Measurements from ENCODE around the gene TEAD2.

The TEAD2 gene

GRCh38 chr19:49338691-49339300 is 23.4 kb downstream of the TEAD2 start:
- ATAC-seq, result peak; percentile 61
- TF ChIP-seq ZNF8 (CRISPR knock-in tag; IDR thresholded peaks at IDR 0.05), result no peak
- no peak for TF ChIP-seq CSDC2 (CRISPR knock-in tag; IDR thresholded peaks at IDR 0.05)
- TF ChIP-seq GLIS3 (CRISPR knock-in tag; IDR thresholded peaks at IDR 0.05), result no peak
- TF ChIP-seq ZFP3 (CRISPR knock-in tag; IDR thresholded peaks at IDR 0.05), result no peak
- no peak for TF ChIP-seq TOX (CRISPR knock-in tag; IDR thresholded peaks at IDR 0.05; ENCODE audit: borderline replicate concordance)
- TF ChIP-seq RARB (CRISPR knock-in tag; IDR thresholded peaks at IDR 0.05), result no peak
- no peak for TF ChIP-seq ZNF565 (CRISPR knock-in tag; conservative IDR thresholded peaks at IDR 0.05; ENCODE audit: low read depth)
- TF ChIP-seq CREB5 (CRISPR knock-in tag; IDR thresholded peaks at IDR 0.05; ENCODE audit: low read depth), result no peak
- TF ChIP-seq BACH2 (CRISPR knock-in tag; IDR thresholded peaks at IDR 0.05; ENCODE audit: borderline replicate concordance), result no peak
- no peak for TF ChIP-seq ESRRG (CRISPR knock-in tag; IDR thresholded peaks at IDR 0.05)
- no peak for TF ChIP-seq ISL1 (CRISPR knock-in tag; IDR thresholded peaks at IDR 0.05)
- no peak for TF ChIP-seq PPARA (CRISPR knock-in tag; IDR thresholded peaks at IDR 0.05; ENCODE audit: borderline replicate concordance)
- no peak for TF ChIP-seq OSR1 (CRISPR knock-in tag; IDR thresholded peaks at IDR 0.05)
- TF ChIP-seq ZC3H10 (CRISPR knock-in tag; IDR thresholded peaks at IDR 0.05), result no peak
- no peak for TF ChIP-seq ZNF70 (CRISPR knock-in tag; IDR thresholded peaks at IDR 0.05)
- TF ChIP-seq POU6F1 (CRISPR knock-in tag; IDR thresholded peaks at IDR 0.05; ENCODE audit: borderline replicate concordance, low read depth), result no peak
- no peak for TF ChIP-seq CSRNP3 (CRISPR knock-in tag; IDR thresholded peaks at IDR 0.05)
- no peak for TF ChIP-seq ZFP30 (CRISPR knock-in tag; IDR thresholded peaks at IDR 0.05)

- TF ChIP-seq ZFP3 (CRISPR knock-in tag; IDR thresholded peaks at IDR 0.05) (peak; percentile 42; the same call in 1 of the 2 replicates), CREB5 (CRISPR knock-in tag; IDR thresholded peaks at IDR 0.05; ENCODE audit: low read depth) (no peak)
- ATAC-seq, result no peak
Measured at GRCh38 chr19:49338023-49338677, 24.1 kb downstream of the TEAD2 start.

GRCh38 chr19:49337267-49338022 is 24.8 kb downstream of the TEAD2 start:
- no peak for ATAC-seq
- no peak for TF ChIP-seq OSR1 (CRISPR knock-in tag; IDR thresholded peaks at IDR 0.05)
- no peak for TF ChIP-seq CSDC2 (CRISPR knock-in tag; IDR thresholded peaks at IDR 0.05)
- no peak for TF ChIP-seq TSHZ2 (CRISPR knock-in tag; IDR thresholded peaks at IDR 0.05)
- no peak for TF ChIP-seq CSRNP3 (CRISPR knock-in tag; IDR thresholded peaks at IDR 0.05)
- TF ChIP-seq ZNF70 (CRISPR knock-in tag; IDR thresholded peaks at IDR 0.05), result no peak
- TF ChIP-seq SNAI2 (CRISPR knock-in tag; IDR thresholded peaks at IDR 0.05), result no peak
